Right lobe of liver (tissue), 4 donors: ENCODE data around the gene XRCC6.

Source experiments
- POLR2A ChIP-seq: fragments of 450-650 bp; IDR thresholded peaks from one replicate; pipeline ENCODE4 v1.6.1; 2017; ENCODE audit warnings: antibody characterized with exemption, mild to moderate bottlenecking
- TF ChIP-seq, protein P1 (sequence below), 4 donors: fragments of 200-600 bp in 3 of 4; fragments of 450-650 bp in 1 of 4; IDR thresholded peaks; one replicate each; pipeline versions ENCODE4 v1.5.1 to v1.8.0; 2016 to 2022; ENCODE audit warnings: antibody characterized with exemption in 4 of 4, mild to moderate bottlenecking in 2 of 4
- donor health status: DM: no; HTN: no; CAD: no.
- donor health status: DM: no; HTN: no; CAD: no.
- donor health status: DM: no; HTN: yes; CAD: no.

DNA sequence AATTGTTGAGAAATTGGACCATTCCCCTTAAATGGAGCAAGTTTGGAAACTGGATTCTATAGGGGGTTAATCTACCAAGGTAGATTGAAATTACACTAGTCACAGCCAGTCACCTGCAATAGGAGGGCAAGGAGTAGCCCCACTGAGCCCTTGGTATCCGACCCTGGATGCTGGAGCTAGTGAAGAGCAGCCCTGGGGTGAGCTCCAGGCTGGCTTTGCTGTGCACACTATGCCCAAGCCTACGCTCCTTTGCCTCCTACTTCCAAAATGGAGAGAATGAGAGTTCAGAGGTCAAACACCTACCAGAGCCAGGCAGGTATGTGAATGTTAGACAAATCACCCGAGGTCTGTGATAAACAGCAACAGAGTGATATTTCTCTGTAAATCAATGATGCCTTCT lies 43.9 kb downstream of the XRCC6 start:
- TF ChIP-seq, protein P1, sequence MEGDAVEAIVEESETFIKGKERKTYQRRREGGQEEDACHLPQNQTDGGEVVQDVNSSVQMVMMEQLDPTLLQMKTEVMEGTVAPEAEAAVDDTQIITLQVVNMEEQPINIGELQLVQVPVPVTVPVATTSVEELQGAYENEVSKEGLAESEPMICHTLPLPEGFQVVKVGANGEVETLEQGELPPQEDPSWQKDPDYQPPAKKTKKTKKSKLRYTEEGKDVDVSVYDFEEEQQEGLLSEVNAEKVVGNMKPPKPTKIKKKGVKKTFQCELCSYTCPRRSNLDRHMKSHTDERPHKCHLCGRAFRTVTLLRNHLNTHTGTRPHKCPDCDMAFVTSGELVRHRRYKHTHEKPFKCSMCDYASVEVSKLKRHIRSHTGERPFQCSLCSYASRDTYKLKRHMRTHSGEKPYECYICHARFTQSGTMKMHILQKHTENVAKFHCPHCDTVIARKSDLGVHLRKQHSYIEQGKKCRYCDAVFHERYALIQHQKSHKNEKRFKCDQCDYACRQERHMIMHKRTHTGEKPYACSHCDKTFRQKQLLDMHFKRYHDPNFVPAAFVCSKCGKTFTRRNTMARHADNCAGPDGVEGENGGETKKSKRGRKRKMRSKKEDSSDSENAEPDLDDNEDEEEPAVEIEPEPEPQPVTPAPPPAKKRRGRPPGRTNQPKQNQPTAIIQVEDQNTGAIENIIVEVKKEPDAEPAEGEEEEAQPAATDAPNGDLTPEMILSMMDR (IDR thresholded peaks at IDR 0.05) = no peak
- no peak for TF ChIP-seq POLR2A
